ENCODE data around the gene ZNF189.

DNA sequence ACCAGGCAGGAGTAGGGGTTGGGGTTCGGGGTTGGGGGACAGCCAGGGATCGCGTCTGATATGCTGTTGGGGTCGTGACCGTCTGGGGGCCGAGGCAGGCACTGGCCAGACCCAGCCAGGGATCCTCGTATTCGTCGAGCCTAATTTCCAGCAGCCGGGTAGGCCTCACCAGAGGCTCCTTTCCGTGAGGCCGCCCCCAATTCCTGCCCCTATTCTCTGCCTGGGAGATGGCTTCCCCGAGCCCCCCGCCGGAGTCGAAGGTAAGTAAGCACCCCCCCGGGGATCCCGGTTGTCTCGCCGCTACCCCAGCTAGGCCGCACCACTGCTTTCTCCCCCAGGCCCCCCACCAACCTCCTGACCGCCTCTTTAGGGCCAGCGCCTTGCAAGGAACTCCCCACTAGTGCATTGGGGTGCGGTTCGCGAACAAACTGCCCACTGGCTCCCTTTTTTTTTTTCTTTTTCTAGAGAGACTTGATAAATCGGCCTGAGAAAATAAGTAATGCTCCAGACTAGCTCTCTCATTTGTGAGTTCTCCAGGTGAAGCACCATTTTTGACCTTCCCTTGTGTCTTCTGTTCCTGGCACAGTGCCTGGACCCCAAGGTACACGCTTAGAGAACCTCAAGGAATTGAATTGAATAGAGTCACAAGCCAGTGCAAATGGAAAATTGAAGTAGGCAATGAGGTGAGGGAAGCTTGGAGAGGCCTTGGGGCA, 435 bp downstream of the ZNF189 start:
- TF ChIP-seq, protein P1, sequence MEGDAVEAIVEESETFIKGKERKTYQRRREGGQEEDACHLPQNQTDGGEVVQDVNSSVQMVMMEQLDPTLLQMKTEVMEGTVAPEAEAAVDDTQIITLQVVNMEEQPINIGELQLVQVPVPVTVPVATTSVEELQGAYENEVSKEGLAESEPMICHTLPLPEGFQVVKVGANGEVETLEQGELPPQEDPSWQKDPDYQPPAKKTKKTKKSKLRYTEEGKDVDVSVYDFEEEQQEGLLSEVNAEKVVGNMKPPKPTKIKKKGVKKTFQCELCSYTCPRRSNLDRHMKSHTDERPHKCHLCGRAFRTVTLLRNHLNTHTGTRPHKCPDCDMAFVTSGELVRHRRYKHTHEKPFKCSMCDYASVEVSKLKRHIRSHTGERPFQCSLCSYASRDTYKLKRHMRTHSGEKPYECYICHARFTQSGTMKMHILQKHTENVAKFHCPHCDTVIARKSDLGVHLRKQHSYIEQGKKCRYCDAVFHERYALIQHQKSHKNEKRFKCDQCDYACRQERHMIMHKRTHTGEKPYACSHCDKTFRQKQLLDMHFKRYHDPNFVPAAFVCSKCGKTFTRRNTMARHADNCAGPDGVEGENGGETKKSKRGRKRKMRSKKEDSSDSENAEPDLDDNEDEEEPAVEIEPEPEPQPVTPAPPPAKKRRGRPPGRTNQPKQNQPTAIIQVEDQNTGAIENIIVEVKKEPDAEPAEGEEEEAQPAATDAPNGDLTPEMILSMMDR (IDR thresholded peaks at IDR 0.05; ENCODE audit: low read depth, low read length, poor library complexity, severe bottlenecking) = no peak
- no peak for TF ChIP-seq EZH2phosphoT487 (IDR thresholded peaks at IDR 0.05; ENCODE audit: borderline replicate concordance, low read length)

Measured in DOHH2 (cell line).